Keratinocyte (primary cell): ENCODE data around the gene RPL18A.

Source experiments
- EZH2 ChIP-seq: IDR thresholded peaks from one replicate; pipeline ENCODE4 v1.6.1; 2012; ENCODE audit warnings: inconsistent platforms, mild to moderate bottlenecking, low read length, moderate library complexity
- TF ChIP-seq, protein P1 (sequence below), 3 experiments: IDR thresholded peaks in 1 of 3; conservative IDR thresholded peaks in 1 of 3; optimal IDR thresholded peaks in 1 of 3; 2 replicates in 2 of 3; 3 replicates in 1 of 3; pipeline versions ENCODE3 to v1.5.1; 2011; ENCODE audit warnings: low read length in 3 of 3, mild to moderate bottlenecking in 3 of 3, moderate library complexity in 2 of 3, control low read depth in 1 of 3, inconsistent platforms in 1 of 3; ENCODE audit not compliant: insufficient read depth in 2 of 3; ENCODE audit errors: extremely low read depth in 1 of 3

DNA sequence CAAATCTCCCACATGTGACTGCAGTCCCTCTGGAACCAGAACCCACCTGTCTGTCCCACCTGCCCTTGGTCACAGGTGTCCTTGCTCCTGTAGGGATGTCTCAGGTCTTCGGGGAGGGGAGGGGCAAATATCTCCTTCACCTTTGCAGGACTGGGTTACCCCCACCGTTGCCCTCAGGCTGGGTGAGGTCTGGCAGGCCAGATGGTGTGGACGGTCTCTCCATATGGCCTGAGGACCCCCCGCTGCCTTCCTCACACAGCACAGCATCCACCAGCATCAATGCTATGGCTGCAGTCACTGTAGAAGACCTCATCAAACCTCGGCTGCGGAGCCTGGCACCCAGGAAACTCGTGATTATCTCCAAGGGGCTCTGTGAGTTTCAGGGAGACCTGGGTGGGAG, 22.0 kb downstream of the RPL18A start:
- TF ChIP-seq, protein P1, sequence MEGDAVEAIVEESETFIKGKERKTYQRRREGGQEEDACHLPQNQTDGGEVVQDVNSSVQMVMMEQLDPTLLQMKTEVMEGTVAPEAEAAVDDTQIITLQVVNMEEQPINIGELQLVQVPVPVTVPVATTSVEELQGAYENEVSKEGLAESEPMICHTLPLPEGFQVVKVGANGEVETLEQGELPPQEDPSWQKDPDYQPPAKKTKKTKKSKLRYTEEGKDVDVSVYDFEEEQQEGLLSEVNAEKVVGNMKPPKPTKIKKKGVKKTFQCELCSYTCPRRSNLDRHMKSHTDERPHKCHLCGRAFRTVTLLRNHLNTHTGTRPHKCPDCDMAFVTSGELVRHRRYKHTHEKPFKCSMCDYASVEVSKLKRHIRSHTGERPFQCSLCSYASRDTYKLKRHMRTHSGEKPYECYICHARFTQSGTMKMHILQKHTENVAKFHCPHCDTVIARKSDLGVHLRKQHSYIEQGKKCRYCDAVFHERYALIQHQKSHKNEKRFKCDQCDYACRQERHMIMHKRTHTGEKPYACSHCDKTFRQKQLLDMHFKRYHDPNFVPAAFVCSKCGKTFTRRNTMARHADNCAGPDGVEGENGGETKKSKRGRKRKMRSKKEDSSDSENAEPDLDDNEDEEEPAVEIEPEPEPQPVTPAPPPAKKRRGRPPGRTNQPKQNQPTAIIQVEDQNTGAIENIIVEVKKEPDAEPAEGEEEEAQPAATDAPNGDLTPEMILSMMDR (optimal IDR thresholded peaks at IDR 0.05 in 1 of 3, IDR thresholded peaks at IDR 0.05 in 1 of 3, conservative IDR thresholded peaks at IDR 0.05 in 1 of 3; ENCODE audit: extremely low read depth in 1 of 3, insufficient read depth in 2 of 3, low read length in 3 of 3) = no peak
- no peak for TF ChIP-seq EZH2
